WTC11 (cell line): ENCODE results near the gene DPEP2NB. TPM values are rescaled to one million over a fixed set of nuclear protein-coding genes. Genes with fewer than 3 reads are reported as not detected.
A peak's percentile ranks its signal among the peaks of the same experiment; 100 is the strongest.

Source experiments
- ATAC-seq: fragments of 200-7000 bp; cut with Tn5 transposase; 2 replicates; pipeline ENCODE4 v1.10.0; 2021; ENCODE audit warnings: mild to moderate bottlenecking, moderate library complexity
- CTCF ChIA-PET: fragments of 300-600 bp; sonication (Branson Sonifier 250); formaldehyde crosslinking; loops from one replicate; lab custom pipeline; 2021; ENCODE audit warnings: antibody characterized with exemption; lab: Charles Lee
- POLR2A ChIA-PET: fragments of 350-600 bp; sonication (Branson Sonifier 250); formaldehyde crosslinking; loops from one replicate; lab custom pipeline; 2021; ENCODE audit warnings: antibody characterized with exemption; lab: Charles Lee
- DNase-seq: peaks from one replicate; pipeline ENCODE4 v3.0.0; 2021; ENCODE audit warnings: low spot score
- H3K27ac Mint-ChIP-seq: 2 replicates; pipeline ENCODE4 v1.8.0; 2021; ENCODE audit warnings: mixed read lengths
- H3K27me3 Mint-ChIP-seq: 2 replicates; pipeline ENCODE4 v1.8.0; 2021; ENCODE audit warnings: low read depth, mild to moderate bottlenecking, moderate library complexity, mixed read lengths
- H3K36me3 Mint-ChIP-seq: 2 replicates; pipeline ENCODE4 v1.8.0; 2021; ENCODE audit warnings: mixed read lengths
- H3K4me1 Mint-ChIP-seq: 2 replicates; pipeline ENCODE4 v1.8.0; 2022; ENCODE audit warnings: mixed read lengths
- H3K4me3 Mint-ChIP-seq: 2 replicates; pipeline ENCODE4 v1.8.0; 2021; ENCODE audit warnings: mild to moderate bottlenecking, moderate library complexity, mixed read lengths
- H3K9me3 Mint-ChIP-seq: 2 replicates; pipeline ENCODE4 v1.8.0; 2021; ENCODE audit warnings: mixed read lengths
- AR ChIP-seq: fragments of 250-450 bp; sonication (Bioruptor Pico); IDR thresholded peaks from 2 replicates; pipeline ENCODE4 v1.9.0; 2021; ENCODE audit warnings: mild to moderate bottlenecking
- ATF6 ChIP-seq: sonication (generic); formaldehyde crosslinking; IDR thresholded peaks from 2 replicates; pipeline ENCODE4 v1.8.1; 2023; ENCODE audit warnings: mild to moderate bottlenecking, missing genetic modification reagents
- CREB1 ChIP-seq: sonication (generic); formaldehyde crosslinking; IDR thresholded peaks from 2 replicates; pipeline ENCODE4 v1.8.0; 2023; ENCODE audit warnings: mild to moderate bottlenecking, missing genetic modification reagents
- ETV6 ChIP-seq: sonication (generic); formaldehyde crosslinking; IDR thresholded peaks from 2 replicates; pipeline ENCODE4 v1.8.1; 2022; ENCODE audit warnings: mild to moderate bottlenecking, missing genetic modification reagents
- KAT7 ChIP-seq: sonication (generic); formaldehyde crosslinking; IDR thresholded peaks from 2 replicates; pipeline ENCODE4 v1.8.1; 2023; ENCODE audit warnings: missing genetic modification reagents, mild to moderate bottlenecking, borderline replicate concordance
- MXD4 ChIP-seq: fragments of 250-450 bp; sonication (Bioruptor Pico); IDR thresholded peaks from 2 replicates; pipeline ENCODE4 v1.8.0; 2021; ENCODE audit warnings: mild to moderate bottlenecking, moderate library complexity, borderline replicate concordance
- NR1H2 ChIP-seq: sonication (generic); formaldehyde crosslinking; IDR thresholded peaks from 2 replicates; pipeline ENCODE4 v1.9.0; 2021; ENCODE audit warnings: mild to moderate bottlenecking, moderate library complexity, missing genetic modification reagents
- NR3C1 ChIP-seq: sonication (generic); formaldehyde crosslinking; conservative IDR thresholded peaks from 2 replicates; pipeline ENCODE4 v1.8.1; 2023; ENCODE audit warnings: low read depth, mild to moderate bottlenecking, missing genetic modification reagents
- RELA ChIP-seq: sonication (generic); formaldehyde crosslinking; IDR thresholded peaks from 2 replicates; pipeline ENCODE4 v1.8.1; 2022; ENCODE audit warnings: missing genetic modification reagents, mild to moderate bottlenecking, borderline replicate concordance
- STAT6 ChIP-seq: sonication (generic); formaldehyde crosslinking; conservative IDR thresholded peaks from 2 replicates; pipeline ENCODE4 v1.8.1; 2023; ENCODE audit warnings: mild to moderate bottlenecking, low read depth, missing genetic modification reagents, moderate library complexity
- TEAD1 ChIP-seq: sonication (generic); formaldehyde crosslinking; IDR thresholded peaks from 2 replicates; pipeline ENCODE4 v1.8.0; 2022; ENCODE audit warnings: mild to moderate bottlenecking, missing genetic modification reagents
- USF1 ChIP-seq: sonication (generic); formaldehyde crosslinking; IDR thresholded peaks from 2 replicates; pipeline ENCODE4 v1.8.0; 2022; ENCODE audit warnings: mild to moderate bottlenecking, missing genetic modification reagents
- ZMAT4 ChIP-seq: fragments of 250-450 bp; sonication (Bioruptor Pico); IDR thresholded peaks from 2 replicates; pipeline ENCODE4 v1.9.0; 2021; ENCODE audit warnings: mild to moderate bottlenecking
- ZNF138 ChIP-seq: sonication (generic); formaldehyde crosslinking; conservative IDR thresholded peaks from 2 replicates; pipeline ENCODE4 v1.8.1; 2022; ENCODE audit warnings: mild to moderate bottlenecking, moderate library complexity, missing genetic modification reagents
- ZNF281 ChIP-seq: sonication (generic); formaldehyde crosslinking; IDR thresholded peaks from 2 replicates; pipeline ENCODE4 v1.8.0; 2023; ENCODE audit warnings: mild to moderate bottlenecking, missing genetic modification reagents
- ZNF317 ChIP-seq: sonication (generic); formaldehyde crosslinking; IDR thresholded peaks from 2 replicates; pipeline ENCODE4 v1.8.1; 2023; ENCODE audit warnings: low read depth, mild to moderate bottlenecking, moderate library complexity, missing genetic modification reagents, borderline replicate concordance
- total RNA-seq: library from RNA; stranded (reverse); gene quantifications from 3 replicates; pipeline ENCODE4 v1.2.3, GENCODE V29; 2021

DPEP2NB gene
- total RNA-seq, 1 experiment from 2014 or later, result not detected

- Mint-ChIP-seq H3K27ac (0 out of 2 replicates have a peak overlapping the region, but pooled peaks have one; percentile 39), H3K36me3 (peaks cover 8% of the 10 kb centered on the region), H3K4me3 (no peak overlapping the region), H3K9me3 (no peaks in the 10 kb centered on the region), H3K27me3 (no peaks in the 10 kb centered on the region), H3K4me1 (no peaks in the 10 kb centered on the region)
- no peak for ATAC-seq
- no peak for TF ChIP-seq MXD4 (CRISPR knock-in tag)
- TF ChIP-seq AR, result no peak
- no peak for TF ChIP-seq TEAD1 (CRISPR knock-in tag)
- TF ChIP-seq RELA, result no peak
- TF ChIP-seq ETV6 (CRISPR knock-in tag), result no peak
- no peak for TF ChIP-seq KAT7 (CRISPR knock-in tag)
- no peak for TF ChIP-seq STAT6 (CRISPR knock-in tag)
- no peak for TF ChIP-seq ZNF281 (CRISPR knock-in tag)
- no peak for TF ChIP-seq ATF6 (CRISPR knock-in tag)
- TF ChIP-seq NR1H2 (CRISPR knock-in tag), result no peak
- TF ChIP-seq USF1 (CRISPR knock-in tag), result no peak
- TF ChIP-seq ZNF138 (CRISPR knock-in tag), result no peak
- TF ChIP-seq CREB1, result no peak
- no peak for TF ChIP-seq ZNF317 (CRISPR knock-in tag)
- TF ChIP-seq NR3C1 (CRISPR knock-in tag), result no peak
- no peak for TF ChIP-seq ZMAT4
- ChIA-PET POLR2A (no interaction called here), CTCF (no interaction called here)
- DNase-seq, result no peak
Observed at GRCh38 chr16:68035227-68035626, 19.5 kb upstream of the DPEP2NB start.
